ENCODE data around the gene NEMP1. TPM values are rescaled to one million over a fixed set of nuclear protein-coding genes. Genes with fewer than 3 reads are reported as not detected.
"Not testable (repeated sequence)": the region's sequence is repeated elsewhere in the genome, so short reads cannot be mapped to it uniquely, and the experiment has no call there.

NEMP1 gene
- total RNA-seq, 1 donor from 2014 or later, result 11.0 TPM

DNA sequence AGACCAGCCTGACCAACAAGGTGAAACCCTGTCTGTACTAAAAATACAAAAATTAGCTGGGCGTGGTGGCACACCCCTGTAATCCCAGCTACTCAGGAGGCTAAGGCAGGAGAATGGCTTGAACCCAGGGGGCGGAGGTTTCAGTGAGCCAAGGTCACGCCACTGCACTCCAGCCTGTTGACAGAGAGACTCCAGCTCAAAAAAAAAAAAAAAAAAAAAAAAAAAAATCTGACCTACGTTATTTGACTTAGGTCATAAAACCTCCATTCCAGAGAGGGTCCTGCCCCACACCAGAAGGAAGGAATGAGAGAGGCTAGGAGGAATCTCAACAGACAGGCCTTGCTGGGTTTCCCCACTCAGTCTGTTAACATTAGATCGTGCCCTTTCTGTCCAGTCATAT lies 60.2 kb downstream of the NEMP1 start:
- H3K4me1 ChIP-seq (ENCODE audit: control insufficient read depth in 3 of 3, insufficient read depth in 3 of 3, low read length in 3 of 3); H3K9me3 ChIP-seq (ENCODE audit: control insufficient read depth in 3 of 3, low read length in 3 of 3); H3K36me3 ChIP-seq (ENCODE audit: control insufficient read depth in 3 of 3, insufficient read depth in 3 of 3, low read length in 3 of 3); H3K4me3 ChIP-seq (ENCODE audit: low read length in 3 of 3); H3K27ac ChIP-seq (ENCODE audit: low read depth, low read length); H3K9ac ChIP-seq (ENCODE audit: low read depth in 1 of 3, low read length in 3 of 3): not testable (repeated sequence)
- peaks cover 7 to 29% (median 22%) of the 10 kb centered on the region in 3 donors for H3K27me3 ChIP-seq (ENCODE audit: control insufficient read depth in 3 of 3, insufficient read depth in 3 of 3, low read length in 3 of 3)

DNA sequence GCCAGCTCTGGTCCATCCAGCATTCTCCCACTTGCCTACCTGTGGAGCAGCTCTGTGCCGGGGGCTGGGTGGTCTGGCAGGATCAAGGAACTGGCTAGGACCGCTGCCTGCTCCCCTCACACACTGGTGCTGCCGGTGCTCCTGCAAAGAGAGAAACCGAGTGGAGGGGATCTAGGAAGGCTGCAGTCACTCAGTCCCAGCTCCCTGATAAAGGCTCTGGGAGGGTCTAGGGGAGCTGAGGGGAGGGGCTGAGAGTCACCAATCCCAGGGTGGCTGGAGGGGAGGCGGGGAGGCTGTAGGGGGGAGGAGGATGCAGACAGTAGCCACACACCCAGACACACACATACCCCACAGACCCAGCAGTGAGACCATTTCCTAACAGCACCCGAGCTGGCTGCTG lies 62.2 kb downstream of the NEMP1 start, which contains the start of gene TAC3:
TAC3 (minus strand) TSS at position 182 of the 400 bp plus-strand sequence. CDS start 732 bp downstream, outside the sequence.
- no peak within 1 kb of the TSS for H3K4me3 ChIP-seq (ENCODE audit: low read length in 3 of 3)
- no peak within 1 kb of the TSS for H3K27ac ChIP-seq (ENCODE audit: low read depth, low read length)
- no peak within 1 kb of the TSS for H3K9ac ChIP-seq (ENCODE audit: low read depth in 1 of 3, low read length in 3 of 3)
- no peaks in the 10 kb centered on the region for H3K4me1 ChIP-seq (ENCODE audit: control insufficient read depth in 3 of 3, insufficient read depth in 3 of 3, low read length in 3 of 3)
- H3K36me3 ChIP-seq (ENCODE audit: control insufficient read depth in 3 of 3, insufficient read depth in 3 of 3, low read length in 3 of 3), result no peaks in the 10 kb centered on the region
- H3K9me3 ChIP-seq (ENCODE audit: control insufficient read depth in 3 of 3, low read length in 3 of 3), result no peaks in the 10 kb centered on the region
- peaks cover 7 to 40% (median 22%) of the 10 kb centered on the region in 3 donors for H3K27me3 ChIP-seq (ENCODE audit: control insufficient read depth in 3 of 3, insufficient read depth in 3 of 3, low read length in 3 of 3)

DNA sequence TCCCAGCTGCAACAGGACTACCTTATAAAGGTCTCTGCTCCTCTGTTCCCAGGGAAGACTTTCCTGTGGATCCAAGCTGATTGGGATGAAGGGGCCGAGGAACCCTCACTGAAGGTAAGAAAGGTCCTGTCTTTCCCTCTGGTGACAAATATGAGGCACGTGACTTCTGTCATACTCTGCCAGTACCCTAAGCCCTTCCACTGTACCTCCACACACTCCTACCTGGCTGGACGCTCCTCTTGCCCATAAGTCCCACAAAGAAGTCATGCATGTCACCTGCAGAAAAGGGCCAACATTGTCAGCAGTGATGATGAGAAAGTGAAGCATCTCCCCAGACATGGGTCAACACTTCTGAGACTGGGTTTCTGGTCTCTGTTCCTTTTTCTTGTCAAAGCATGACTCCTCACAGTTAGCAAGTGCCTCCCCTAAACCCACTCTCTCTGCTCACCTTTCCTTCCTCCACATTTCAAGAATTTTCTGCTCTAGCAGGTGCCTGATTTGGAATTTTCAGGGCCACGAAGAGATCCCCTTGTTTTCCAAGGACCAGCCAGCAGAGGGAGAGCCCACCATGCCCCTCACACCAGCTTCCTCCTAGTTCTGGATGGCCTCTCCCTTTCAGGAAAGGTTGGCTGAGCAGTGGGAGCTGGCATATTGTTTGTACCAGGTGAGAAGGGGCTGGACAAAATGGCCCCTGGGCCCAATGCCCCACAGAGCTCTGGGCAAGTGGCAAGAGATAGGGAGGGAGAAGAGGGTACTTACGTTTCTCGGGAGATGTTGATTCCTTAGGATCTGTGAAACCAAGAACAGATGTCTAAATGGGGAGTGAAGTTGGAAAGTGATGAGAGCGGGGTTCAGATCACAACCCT lies 65.8 kb downstream of the NEMP1 start:
- no peaks in the 10 kb centered on the region for H3K9me3 ChIP-seq (ENCODE audit: control insufficient read depth in 3 of 3, low read length in 3 of 3)
- H3K4me1 ChIP-seq (ENCODE audit: control insufficient read depth in 3 of 3, insufficient read depth in 3 of 3, low read length in 3 of 3), result no peaks in the 10 kb centered on the region
- peaks cover 7 to 40% (median 22%) of the 10 kb centered on the region in 3 donors for H3K27me3 ChIP-seq (ENCODE audit: control insufficient read depth in 3 of 3, insufficient read depth in 3 of 3, low read length in 3 of 3)
- H3K36me3 ChIP-seq (ENCODE audit: control insufficient read depth in 3 of 3, insufficient read depth in 3 of 3, low read length in 3 of 3), result no peaks in the 10 kb centered on the region
- H3K9ac ChIP-seq (ENCODE audit: low read depth in 1 of 3, low read length in 3 of 3), result no peak overlapping the region
- H3K27ac ChIP-seq (ENCODE audit: low read depth, low read length), result no peak overlapping the region
- no peak overlapping the region for H3K4me3 ChIP-seq (ENCODE audit: low read length in 3 of 3)

DNA sequence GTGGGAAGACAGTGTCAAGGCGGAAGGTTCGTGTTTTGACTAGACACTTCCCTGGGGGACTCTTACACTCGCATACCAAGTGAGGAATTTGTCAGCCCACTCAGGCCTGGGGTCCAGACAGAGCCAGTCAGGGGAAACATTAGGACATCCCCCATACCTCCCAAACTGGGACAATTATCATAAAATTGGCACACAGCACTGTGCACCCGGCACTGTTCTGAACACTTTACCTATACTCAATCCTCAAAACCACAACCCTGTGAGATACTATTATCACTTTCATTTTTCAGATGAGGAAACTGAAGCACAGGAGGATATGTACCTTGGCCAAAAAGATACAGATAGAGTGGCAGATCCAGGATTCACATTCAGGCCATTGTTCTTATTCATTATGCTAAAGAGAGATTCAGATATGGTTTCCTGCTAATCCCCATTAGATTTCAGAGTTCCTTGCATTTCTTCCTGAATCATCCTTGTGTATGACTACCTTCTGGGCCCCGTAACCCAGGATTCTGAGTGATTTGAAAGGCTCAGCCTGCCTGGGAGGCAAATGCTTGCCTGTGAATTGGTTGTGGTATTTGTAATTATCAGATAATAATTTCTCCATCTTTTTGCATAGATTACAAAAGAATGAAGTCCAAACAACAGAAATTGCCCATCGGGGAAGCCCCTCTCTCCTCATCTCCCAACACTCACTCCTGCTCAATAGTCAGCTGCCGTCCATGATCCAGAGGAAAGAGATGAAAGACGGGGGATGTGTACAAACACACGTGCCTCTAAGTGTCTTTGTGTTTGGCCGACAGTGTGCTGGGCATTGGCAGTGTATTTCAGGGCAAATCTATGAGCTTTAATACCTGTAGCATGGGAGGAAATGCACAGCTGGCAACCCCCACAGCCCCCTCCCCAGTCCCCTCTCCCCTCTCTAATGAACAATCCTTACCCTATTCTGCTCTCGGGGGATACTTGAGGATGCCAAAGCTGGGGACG lies 66.9 kb downstream of the NEMP1 start:
- Histone ChIP-seq H3K36me3 (ENCODE audit: control insufficient read depth in 3 of 3, insufficient read depth in 3 of 3, low read length in 3 of 3) (no peaks in the 10 kb centered on the region), H3K27me3 (ENCODE audit: control insufficient read depth in 3 of 3, insufficient read depth in 3 of 3, low read length in 3 of 3) (peaks cover 7 to 39% (median 22%) of the 10 kb centered on the region in 3 donors), H3K4me3 (ENCODE audit: low read length in 3 of 3) (no peak overlapping the region), H3K27ac (ENCODE audit: low read depth, low read length) (no peak overlapping the region), H3K4me1 (ENCODE audit: control insufficient read depth in 3 of 3, insufficient read depth in 3 of 3, low read length in 3 of 3) (peaks cover 1 to 4% (median 2%) of the 10 kb centered on the region in 3 donors), H3K9ac (ENCODE audit: low read depth in 1 of 3, low read length in 3 of 3) (no peak overlapping the region), H3K9me3 (ENCODE audit: control insufficient read depth in 3 of 3, low read length in 3 of 3) (no peaks in the 10 kb centered on the region)

DNA sequence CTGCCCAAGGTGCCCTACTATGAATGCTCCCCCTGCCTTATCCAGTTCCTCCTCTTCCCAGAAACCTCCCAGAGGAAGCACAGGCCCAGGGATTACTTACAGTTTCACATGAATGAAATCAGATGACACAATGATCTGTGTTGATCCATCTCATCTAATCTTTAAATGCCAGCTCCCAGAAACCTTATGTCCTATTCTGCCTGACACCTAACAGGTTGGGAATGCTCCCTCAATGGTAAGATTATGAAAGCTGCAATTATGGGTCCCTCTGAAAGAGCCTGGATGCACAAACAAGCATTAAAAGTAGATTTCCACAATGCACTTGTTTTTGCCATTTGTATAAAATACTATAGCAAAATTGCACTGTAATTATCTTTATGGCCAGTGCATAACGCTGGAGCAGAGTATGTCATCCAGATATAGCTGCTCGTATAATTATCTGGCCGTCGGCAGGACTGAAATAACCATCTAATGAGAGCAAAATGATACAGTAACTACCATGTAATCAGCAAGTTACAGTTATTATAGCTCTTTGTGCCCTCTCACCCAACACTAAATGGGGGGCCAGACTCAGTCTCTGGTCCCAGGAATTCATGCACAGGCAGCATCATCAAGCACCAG lies 67.9 kb downstream of the NEMP1 start:
- H3K9me3 ChIP-seq (ENCODE audit: control insufficient read depth in 3 of 3, low read length in 3 of 3), result no peaks in the 10 kb centered on the region
- H3K4me3 ChIP-seq (ENCODE audit: low read length in 3 of 3), result no peak overlapping the region
- H3K36me3 ChIP-seq (ENCODE audit: control insufficient read depth in 3 of 3, insufficient read depth in 3 of 3, low read length in 3 of 3), result no peaks in the 10 kb centered on the region
- peaks cover 5 to 8% (median 5%) of the 10 kb centered on the region in 3 donors for H3K4me1 ChIP-seq (ENCODE audit: control insufficient read depth in 3 of 3, insufficient read depth in 3 of 3, low read length in 3 of 3)
- H3K27me3 ChIP-seq (ENCODE audit: control insufficient read depth in 3 of 3, insufficient read depth in 3 of 3, low read length in 3 of 3), result peaks cover 6 to 30% (median 16%) of the 10 kb centered on the region in 3 donors
- no peak overlapping the region for H3K9ac ChIP-seq (ENCODE audit: low read depth in 1 of 3, low read length in 3 of 3)
- no peak overlapping the region for H3K27ac ChIP-seq (ENCODE audit: low read depth, low read length)

DNA sequence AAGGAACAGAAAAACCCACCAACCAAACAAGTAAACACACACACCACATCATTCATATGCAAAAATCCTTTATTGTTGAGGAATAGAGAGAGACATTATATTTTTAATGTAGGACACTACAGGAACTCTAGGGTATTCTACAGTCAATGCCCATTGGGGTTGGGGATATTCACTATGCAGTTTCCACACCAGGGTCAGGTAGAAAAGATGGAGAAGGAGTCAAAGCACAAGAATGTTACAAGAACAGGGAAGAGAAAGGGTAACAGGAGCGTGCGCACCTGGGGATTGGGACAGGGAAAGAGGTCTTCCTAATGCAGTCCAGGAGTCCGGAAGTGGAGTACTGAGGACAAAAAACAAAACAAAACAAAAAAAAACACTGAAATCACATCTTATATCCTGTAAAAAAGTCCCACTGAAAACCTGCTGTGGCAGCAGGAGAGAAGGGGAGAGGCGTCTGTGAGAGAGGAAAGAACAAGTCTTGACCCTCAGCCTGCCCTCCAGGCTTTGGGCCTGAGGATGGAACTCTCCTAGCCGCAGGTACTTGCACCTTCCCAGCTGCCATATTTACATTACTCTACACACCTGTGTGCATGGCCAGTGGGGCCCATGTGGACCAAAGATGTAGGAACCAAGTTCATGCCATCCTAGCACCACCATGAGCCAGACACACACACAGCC lies 68.5 kb downstream of the NEMP1 start:
- H3K27ac ChIP-seq (ENCODE audit: low read depth, low read length), result no peak overlapping the region
- no peak overlapping the region for H3K4me3 ChIP-seq (ENCODE audit: low read length in 3 of 3)
- no peaks in the 10 kb centered on the region for H3K9me3 ChIP-seq (ENCODE audit: control insufficient read depth in 3 of 3, low read length in 3 of 3)
- peaks cover 10 to 15% (median 12%) of the 10 kb centered on the region in 3 donors for H3K4me1 ChIP-seq (ENCODE audit: control insufficient read depth in 3 of 3, insufficient read depth in 3 of 3, low read length in 3 of 3)
- no peak overlapping the region for H3K9ac ChIP-seq (ENCODE audit: low read depth in 1 of 3, low read length in 3 of 3)
- H3K36me3 ChIP-seq (ENCODE audit: control insufficient read depth in 3 of 3, insufficient read depth in 3 of 3, low read length in 3 of 3), result no peaks in the 10 kb centered on the region
- peaks cover 2 to 23% (median 10%) of the 10 kb centered on the region in 3 donors for H3K27me3 ChIP-seq (ENCODE audit: control insufficient read depth in 3 of 3, insufficient read depth in 3 of 3, low read length in 3 of 3)

DNA sequence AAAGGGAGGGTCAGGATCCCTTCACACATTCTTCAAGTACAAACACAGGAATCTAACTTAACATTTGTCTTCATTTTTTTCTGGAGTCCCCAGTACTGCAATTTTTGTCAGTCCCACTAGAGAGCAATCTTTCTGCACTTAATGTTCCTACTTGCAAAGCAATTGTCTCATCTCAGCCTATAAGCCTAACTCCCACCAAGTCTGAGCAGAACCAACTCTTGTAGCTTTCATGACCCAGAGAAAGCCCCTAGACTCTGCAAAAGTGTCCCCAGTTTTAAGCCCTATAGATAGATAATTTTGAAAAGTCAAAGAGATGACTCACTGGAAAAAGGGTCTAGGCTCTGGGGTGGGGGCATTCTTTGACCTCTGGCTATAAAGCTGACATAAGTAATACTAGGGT lies 70.4 kb downstream of the NEMP1 start:
- no peaks in the 10 kb centered on the region for H3K9me3 ChIP-seq (ENCODE audit: control insufficient read depth in 3 of 3, low read length in 3 of 3)
- H3K27me3 ChIP-seq (ENCODE audit: control insufficient read depth in 3 of 3, insufficient read depth in 3 of 3, low read length in 3 of 3), result peaks cover 0 to 9% (median 0%) of the 10 kb centered on the region in 3 donors
- peaks cover 14 to 16% (median 15%) of the 10 kb centered on the region in 3 donors for H3K36me3 ChIP-seq (ENCODE audit: control insufficient read depth in 3 of 3, insufficient read depth in 3 of 3, low read length in 3 of 3)
- no peak overlapping the region for H3K9ac ChIP-seq (ENCODE audit: low read depth in 1 of 3, low read length in 3 of 3)
- peaks cover 12 to 21% (median 14%) of the 10 kb centered on the region in 3 donors for H3K4me1 ChIP-seq (ENCODE audit: control insufficient read depth in 3 of 3, insufficient read depth in 3 of 3, low read length in 3 of 3)
- no peak overlapping the region for H3K4me3 ChIP-seq (ENCODE audit: low read length in 3 of 3)
- H3K27ac ChIP-seq (ENCODE audit: low read depth, low read length), result no peak overlapping the region

DNA sequence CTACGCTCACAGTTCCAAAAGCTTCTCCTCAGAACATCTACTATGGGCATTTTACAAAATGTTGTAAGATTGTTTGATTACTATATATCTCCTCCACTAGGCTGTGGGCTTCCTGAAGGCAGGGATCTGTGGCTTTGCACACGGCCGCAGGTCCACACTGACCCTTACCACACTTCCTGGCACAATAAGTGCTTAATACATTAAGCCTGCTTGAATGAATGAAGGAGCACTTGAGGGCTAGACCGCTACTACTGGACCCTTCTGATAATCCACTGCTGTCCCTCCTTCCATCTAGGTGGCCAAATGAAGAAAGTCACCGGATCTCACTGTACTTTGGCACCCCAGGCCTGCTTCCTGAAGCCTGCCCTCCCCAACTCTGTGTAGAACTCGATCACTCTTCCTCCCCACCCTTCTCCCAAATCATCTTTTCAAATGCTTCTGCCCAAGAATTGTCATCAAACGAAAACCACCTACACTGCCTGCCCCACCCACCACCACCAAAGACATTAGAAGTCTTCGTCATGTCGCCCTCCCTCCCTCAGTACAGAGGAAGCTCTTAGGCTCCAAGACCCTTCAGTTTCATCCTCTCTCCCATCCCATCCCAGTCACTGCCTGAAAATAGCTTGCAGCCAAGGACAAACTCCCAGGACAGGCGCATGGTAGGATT lies 71.6 kb downstream of the NEMP1 start:
- no peaks in the 10 kb centered on the region for H3K9me3 ChIP-seq (ENCODE audit: control insufficient read depth in 3 of 3, low read length in 3 of 3)

More for the DNA sequence above, 71.6 kb downstream of the NEMP1 start:
- Histone ChIP-seq H3K27me3 (ENCODE audit: control insufficient read depth in 3 of 3, insufficient read depth in 3 of 3, low read length in 3 of 3) (no peaks in the 10 kb centered on the region), H3K4me1 (ENCODE audit: control insufficient read depth in 3 of 3, insufficient read depth in 3 of 3, low read length in 3 of 3) (peaks cover 12 to 21% (median 14%) of the 10 kb centered on the region in 3 donors), H3K9ac (ENCODE audit: low read depth in 1 of 3, low read length in 3 of 3) (peak overlapping the region in 2 of 3 donors; percentile 64 to 72), H3K4me3 (ENCODE audit: low read length in 3 of 3) (peak overlapping the region; percentile 58 to 68 (median 61)), H3K36me3 (ENCODE audit: control insufficient read depth in 3 of 3, insufficient read depth in 3 of 3, low read length in 3 of 3) (peaks cover 26 to 28% (median 27%) of the 10 kb centered on the region in 3 donors), H3K27ac (ENCODE audit: low read depth, low read length) (no peak overlapping the region)
